Stimulated activated CD8-positive, alpha-beta memory T cell treated with anti-CD3 and anti-CD28 coated beads, Interleukin-7, amount 100 ng/mL, for 48 hours (primary cell): ENCODE data around the gene LINC00237.

Experiments used
- DNase-seq, 2 donors: peaks; one replicate each; pipeline ENCODE4 v3.0.0-alpha.2; 2020; ENCODE audit warnings: low read depth in 1 of 2; ENCODE audit errors: extremely low read depth in 1 of 2

LINC00237 gene

DNA sequence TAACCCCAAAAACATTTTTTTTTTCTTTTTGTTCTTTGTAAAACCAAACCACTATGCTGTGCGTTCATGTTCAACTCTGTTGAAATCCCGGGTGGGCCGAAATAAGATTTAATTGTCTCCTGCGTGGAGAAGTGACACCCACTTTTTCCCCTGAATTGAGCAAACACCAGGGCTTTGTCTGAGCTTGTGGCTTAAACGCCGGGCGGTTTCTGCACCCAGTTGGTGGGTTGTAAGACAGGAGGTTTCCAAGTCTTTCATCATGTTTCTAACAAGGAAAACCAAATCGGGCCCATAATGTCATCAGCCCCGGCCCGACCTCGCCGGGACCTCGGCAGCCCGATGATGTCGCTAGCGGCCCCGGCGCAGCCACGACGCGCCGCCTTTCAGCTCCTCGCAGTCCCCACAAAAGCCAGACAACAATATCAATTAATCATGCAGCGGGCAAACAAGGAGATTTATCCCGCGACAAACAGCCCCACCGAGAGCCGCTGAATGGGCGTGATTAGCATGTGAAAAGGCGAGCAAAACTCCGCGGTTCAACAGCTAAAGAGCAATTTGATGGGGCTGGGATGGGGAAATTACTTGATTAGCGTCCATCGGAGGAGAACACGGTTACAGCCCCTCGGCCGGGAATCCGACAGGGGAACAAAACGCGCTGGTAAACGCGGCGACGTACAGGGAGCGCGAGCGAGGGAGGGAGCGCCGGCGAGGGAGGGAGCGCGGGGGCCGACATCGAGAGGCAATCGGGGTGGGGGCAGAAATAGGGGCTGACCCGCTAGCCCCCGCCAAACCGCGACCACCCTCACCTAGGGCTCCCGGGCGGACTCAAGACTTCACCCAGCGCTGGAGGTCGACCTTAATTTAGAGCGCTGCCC lies 5.3 kb downstream of the LINC00237 start:
- peak in 1 of 2 donors; percentile 17 for DNase-seq

DNA sequence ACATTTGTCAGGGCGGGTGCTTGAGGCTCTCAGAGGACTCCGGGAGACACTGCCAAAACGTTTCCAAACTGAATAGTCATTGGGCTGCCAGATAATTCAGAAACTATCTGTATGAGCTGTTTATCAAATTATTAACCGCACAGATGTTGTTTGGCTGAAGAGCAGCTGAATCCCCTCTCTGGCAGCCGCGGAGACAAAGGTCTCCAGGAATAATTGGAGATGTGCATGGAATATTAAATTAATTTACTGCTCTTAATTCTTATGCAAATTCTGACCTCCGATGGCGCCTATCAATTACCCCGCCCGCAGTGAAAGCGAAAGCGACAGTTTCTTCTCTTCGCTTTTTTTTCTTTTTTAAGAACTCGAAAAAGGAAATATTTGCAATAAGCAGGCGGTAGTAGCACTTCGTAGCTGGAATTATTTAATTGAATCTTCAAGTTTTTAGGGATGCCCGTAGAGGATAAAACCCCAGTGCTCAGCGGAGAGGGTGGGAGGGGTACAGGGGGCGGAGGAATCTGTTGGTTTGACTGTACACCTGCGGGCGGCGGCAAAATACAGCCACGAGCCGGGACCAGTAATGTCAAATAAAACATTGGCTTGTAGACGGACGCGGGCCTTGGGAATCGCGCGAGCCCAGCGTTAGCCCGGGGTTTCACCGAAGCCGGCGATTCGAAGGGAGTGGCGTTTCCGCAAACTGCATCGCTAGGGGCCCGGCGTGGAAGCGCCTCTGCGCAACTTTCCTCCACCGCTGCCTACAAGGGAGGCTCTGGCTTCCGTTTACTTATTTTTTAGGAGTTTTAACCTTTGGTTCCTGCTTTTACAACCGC lies 6.2 kb downstream of the LINC00237 start:
- DNase-seq: no peak

DNA sequence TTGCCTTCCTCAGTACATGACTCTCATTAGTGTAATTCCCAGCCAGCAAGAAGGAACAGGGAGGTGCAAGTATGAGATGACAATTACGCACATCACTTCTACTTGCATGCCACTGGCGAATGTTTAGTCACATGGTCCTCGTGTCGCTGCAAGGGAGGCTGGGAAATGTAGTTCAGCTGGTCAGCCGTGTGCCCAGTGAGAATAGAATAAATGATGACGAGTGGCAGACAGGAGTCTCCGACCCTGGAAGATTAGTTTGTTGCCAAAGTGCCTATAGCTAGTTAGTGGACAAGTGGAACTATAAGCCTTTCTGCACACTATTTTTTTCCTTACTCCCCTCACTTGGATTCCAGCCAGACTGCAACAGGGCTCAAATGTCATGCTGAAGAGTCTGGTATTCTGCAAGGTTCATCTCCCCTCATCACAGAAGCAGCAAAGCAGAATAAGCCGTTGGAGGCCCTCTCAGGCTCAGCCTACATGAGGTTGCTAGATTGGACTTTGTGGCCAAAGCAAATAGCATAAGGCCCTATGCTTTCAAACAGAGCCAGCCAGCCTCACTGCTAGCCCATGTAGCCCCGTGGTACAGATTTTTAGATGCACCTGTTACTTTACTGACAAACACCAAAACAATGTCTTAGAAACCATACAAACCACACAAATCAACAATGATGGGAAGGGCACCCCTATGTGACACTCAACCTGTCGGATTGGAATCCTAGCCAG lies 9.7 kb downstream of the LINC00237 start:
- DNase-seq: no peak

DNA sequence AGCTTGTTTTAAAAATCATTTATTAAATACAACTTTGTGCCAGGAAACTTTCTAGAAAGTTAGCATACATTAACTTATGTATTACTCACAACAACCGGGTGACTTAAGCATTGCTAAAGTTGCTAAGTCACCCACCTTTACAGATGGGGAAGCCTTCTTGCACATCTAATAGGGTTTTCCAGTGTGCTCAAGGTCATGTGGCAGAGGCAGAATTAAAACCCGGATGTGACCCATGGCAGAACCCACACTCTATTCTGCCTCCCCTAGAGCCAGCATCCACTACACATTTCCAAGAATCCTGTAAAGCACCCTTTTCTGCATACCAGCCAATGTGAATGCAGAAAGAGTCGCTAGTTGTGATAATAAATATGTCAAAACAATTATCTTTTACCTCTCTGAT lies 13.4 kb downstream of the LINC00237 start:
- no peak for DNase-seq

DNA sequence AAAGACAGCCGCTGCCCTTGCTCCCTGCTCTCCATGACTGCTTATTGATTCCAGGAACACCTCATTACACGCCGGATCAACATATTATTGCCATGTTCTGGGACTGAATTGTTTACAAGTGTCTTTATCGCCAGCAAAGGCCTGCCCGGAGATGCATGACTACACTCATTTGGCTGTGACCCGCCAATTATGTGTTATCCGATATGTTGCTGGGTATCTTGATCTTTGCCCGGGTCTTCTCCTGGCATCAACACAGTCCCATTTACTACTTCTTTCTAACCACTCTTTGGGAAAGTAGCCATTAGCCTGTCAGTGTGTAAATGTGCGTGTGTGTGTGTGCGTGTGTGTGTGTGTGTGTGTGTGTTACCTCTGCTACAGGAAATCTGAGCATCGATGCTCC lies 15.4 kb downstream of the LINC00237 start:
- DNase-seq: no peak

DNA sequence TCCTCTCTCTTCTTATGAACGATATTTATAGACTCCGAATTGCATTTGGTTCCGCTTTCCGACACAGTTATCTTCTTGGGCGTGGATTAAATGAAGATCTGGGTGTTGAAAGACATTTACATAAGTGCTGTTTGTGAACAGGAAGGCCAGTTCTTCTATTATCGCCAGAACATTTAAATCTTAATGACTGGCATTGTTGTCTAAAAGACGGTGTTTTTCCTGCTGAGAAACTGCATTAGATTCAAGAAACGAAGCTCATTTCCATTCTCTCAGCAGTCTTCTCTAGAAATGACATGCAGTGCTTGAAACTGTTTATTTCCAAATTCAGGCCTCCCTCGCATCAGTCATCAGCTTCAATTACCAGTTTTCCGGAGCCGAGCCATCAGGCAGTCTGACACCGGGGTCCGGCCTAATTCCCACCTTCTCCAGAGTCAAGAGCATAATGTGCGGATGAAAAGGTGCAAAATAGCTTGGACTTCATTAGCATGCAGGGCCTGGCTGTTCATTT lies 16.0 kb downstream of the LINC00237 start:
- DNase-seq: no peak

DNA sequence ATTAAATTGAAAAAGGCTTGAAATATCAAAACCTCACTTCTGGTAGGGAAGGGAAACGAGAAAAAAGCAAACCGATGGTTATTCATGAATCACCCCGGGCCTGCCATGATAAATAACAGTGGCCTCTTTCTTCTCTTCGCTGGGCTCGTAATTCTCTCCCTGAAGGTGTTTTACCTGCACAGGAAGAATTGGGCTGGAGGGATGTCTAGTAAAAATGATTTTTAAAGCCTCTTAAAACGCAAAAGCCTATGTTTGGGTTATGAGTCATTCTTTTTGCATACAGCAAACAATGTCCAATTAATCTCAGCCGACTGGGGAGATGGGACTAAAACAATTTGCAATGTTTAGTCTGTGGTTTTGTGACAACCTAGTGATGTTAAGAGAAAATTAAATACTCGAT lies 16.8 kb downstream of the LINC00237 start:
- DNase-seq: no peak

DNA sequence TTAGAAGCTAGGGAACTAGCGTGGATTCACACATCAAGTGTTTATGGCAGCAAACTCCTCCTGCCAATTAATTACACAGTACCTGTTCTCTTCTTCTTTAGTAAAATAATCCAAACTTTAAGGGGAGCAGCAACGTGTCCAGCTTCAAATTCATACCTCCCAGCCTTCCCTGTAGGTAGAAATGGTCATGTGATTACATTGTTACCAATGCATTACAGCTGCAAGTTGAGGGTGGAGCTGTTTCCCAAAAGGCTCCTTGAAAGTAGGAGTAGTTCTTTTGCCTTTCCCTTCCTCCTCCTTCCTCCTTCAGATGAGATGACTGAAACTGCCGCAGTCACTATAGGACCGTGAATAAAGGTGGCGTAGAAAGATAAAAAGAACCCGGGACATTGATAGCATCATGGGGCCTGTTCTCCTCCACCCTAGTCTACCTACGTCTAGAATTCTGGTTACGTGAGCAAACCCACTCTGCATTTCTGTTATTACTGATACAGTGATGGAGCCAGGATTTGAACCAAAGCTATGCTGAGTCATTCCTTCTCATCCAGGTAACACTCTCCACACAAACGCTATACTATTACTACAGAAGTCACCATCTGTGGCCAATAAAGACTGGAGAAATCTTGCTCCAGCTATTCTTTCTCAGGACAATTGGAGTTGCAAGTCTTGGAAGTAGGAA lies 18.2 kb downstream of the LINC00237 start:
- DNase-seq: no peak

DNA sequence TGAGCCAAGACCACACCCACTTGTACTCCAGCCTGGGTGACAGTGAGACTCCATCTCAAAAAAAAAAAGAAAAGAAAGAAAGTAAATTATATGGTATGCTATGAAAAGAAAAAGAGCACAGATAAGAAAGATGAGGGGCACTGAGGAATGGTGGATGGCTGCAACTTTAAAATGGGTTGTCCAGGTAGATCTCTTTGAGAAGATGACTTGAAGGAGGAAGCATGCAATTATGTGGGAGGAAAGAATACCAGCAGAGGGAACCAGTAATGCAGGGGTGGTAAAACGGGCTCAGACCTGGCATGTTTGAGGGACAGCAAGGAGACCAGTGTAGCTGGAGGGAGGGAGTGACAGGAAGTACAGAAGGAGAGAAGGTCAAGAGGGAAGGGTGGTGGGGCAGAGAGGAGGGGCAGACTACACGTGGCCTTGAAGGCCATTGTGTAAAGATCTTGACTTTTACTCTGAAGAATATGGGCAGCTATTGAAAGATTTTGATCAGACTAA lies 22.3 kb downstream of the LINC00237 start:
- no peak for DNase-seq

DNA sequence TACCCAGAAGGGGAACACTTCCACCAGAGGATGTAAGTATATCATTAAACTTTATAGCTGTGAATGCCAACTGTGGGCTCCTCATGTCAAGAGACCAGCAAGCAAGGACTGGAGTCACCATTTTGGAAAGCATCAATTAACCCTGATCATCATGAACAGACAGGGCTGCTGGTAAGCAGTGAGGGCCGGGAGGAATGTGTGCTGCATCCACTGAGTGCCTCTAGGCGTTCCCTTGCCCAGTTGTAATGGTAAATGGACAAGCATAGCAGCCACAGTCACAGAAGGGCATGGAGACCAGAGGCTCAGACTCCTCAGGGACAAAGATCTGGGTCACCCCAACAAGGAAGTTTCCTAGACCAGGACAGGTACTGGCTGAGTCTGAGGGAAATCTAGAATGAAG lies 23.6 kb downstream of the LINC00237 start:
- no peak for DNase-seq

DNA sequence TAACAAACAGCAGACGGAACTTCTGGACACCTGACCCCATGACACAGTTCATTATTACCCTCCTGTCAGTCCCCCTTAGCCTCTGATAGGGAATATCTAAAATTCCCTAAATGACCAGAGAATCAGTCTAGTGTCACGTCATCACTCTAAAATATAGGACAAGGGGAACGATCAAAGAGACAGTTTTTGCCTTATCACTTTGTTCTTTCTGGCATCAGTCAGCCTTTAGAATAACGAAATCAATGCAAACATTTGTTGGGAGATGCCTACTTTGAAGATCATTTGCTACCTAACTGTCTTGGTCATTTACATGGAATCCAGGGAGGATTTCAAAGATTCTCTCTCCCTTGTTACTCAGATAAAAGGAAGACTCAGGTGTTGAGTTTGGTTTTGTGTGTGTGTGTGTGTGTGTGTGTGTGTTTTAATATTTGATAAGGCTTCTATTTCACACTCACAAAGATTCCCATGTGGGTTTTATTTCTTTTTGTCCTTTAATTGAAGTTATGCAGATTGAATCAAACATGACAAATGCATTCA lies 28.3 kb downstream of the LINC00237 start:
- DNase-seq: no peak

DNA sequence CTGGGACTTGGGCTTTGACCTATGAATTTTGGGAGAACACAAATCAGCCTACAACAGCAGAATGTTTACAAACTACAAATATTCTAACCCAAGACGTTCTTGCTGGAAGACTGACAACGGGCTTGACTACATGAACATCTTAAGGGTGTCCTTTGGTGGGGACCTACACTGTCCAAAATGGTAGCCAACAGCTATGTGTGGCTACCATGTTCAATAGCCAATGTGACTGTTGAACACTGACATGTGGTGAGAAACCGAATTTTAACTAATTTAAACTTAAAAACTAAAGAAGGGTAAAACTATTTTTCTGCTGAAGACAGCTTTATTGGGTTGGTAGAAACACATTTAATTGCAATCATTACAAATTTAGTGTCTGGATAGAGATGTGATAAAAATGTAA lies 30.1 kb downstream of the LINC00237 start:
- DNase-seq: no peak

DNA sequence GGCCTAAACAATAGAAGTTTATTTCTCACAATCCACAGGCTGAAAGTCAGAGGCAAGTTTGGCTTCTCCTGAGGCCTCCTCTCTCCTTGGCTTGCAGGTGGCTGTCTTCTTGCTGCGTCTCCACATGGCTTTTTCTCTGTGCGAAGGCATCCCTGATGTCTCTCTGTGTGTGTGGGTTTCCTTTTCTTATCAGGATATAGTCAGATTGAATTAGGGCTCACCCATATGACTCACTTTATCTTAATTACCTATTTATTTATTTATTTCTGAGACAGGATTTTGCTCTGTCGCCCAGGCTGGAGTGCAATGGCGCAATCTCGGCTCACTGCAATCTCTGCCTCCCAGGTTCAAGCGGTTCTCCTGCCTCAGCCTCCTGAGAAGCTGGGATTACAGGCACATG lies 30.7 kb downstream of the LINC00237 start:
- no peak for DNase-seq

DNA sequence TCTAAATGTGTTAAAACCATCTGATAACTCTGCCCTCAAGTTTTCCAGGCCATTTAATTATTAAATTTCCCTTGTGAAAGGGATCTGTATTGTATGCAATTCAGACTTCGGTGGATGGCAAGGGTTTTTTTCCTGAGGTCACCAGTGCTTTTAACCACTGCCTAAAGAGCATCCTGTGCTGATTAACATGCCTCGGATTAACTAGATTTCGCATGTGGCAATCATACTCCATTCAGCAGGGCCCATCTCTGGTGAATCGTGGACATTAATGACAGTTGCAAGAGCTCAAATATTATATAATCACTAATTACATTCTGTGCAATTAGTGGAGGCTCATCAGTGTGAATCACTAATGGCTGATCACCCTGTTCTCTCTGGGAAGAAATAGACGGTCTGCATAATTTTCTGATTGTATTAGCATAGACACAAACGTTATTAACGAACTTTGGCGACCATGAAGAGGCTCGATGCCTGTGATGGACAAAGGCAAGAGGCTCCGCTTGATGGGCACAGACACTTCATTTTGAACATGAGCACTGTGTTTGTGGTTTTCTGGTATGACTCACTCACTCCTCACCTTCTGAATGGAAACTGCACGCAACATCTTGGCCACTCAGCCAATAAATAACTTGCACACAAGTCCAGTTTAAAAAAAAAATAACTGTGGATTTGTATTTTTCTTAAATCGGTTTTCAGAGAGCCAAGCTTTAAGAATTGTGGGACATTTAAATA lies 31.4 kb downstream of the LINC00237 start:
- DNase-seq: no peak

DNA sequence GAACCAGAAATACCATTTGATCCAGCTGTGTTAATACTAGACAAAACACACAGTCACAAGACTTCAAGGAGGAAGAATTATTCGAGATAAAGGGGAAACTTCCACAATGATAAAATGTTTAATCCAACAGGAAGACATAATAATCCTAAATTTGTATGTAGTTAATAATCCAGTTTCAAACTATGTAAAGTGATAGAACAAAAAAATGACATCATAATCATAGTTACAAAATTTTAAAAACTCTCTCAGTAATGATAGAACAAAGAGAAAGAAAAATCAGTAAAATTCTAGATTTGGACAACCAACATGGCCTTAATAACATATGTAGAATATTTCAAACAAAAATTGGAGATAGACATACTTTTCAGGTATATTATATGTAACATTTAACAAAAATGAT lies 38.9 kb downstream of the LINC00237 start:
- DNase-seq: no peak

DNA sequence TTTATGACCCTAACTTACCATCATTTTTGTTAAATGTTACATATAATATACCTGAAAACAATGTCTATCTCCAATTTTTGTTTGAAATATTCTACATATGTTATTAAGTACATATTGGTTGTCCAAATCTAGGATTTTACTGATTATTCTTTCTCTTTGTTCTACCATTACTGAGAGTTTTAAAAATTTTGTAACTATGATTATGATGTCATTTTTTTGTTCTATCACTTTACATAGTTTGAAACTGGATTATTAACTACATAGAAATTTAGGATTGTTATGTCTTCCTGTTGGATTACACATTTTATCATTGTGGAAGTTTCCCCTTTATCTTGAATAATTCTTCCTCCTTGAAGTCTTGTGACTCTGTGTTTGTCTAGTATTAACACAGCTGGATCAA lies 41.2 kb downstream of the LINC00237 start:
- DNase-seq: no peak

DNA sequence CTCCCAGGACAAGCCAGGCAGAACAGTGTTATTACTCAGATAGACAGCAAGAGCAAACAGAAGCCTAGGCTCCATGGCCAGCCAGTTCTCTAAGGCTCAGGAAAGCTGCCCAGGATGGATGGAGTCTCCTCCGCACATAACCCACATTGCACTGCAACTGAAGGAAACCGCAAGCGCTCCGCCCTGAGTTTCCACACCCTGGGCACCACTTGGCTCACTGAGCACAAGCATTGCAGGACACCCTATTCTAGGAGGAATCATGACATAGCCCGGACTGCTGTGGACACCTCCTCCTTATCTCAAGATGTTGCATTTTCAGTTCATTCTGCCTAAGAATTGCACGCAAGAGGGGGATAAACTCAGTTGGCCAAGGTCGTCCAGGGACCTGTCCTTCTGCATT lies 42.9 kb downstream of the LINC00237 start:
- no peak for DNase-seq

DNA sequence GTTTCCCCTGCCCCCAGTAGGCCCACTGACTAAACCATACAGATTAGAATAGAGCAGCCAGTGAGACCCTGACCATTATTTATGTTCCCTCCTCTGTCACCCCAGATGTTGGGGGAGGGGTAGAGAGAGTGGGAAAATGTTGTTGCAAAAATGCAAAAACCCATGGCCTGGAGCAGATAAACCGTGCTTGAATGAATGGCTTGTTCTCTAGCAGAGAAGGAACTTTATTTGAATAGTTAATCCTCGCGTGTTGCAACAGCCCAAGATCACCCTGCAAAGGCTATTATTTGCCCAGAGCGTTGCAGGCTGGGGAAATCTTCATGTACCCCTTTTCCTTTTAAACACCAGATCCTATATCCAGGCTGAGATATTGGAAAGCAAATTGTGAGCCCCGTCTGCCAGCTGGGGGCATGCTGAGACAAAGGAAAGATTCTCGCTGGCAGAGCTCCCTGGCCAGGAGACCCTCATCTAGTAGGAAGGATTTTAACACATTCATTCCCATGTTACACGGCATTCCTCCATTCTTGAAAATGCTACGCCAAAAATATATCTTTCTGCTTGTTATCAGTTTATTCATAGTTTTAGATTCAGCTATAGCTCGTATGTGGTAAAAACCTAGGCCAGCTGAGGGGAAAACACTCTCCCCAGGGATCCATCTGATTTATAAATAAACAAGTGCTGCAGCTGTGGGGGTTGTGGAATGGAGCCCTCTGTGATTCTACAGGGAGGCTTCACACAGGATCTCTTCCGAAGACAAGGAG lies 53.0 kb downstream of the LINC00237 start:
- DNase-seq: no peak

DNA sequence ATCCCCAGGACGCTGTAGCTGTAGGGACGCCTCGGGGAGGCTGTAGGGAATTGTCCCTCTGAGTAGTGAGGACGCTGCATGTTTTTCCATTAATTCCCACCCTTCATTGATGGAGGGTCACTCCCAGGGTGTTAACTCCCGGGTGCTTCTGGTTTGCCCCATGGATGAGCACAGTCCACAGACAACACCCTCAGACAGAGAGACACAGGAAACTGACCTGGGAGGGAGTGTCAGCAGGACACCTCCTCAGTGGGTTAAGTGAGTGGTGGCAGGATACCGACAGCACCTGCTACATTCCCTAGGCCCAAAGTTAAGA lies 53.5 kb downstream of the LINC00237 start:
- no peak for DNase-seq
